Measurements from ENCODE around the gene LAMTOR4. TPM values are rescaled to one million over a fixed set of nuclear protein-coding genes. Genes with fewer than 3 reads are reported as not detected.

Gene LAMTOR4
- total and polyA plus RNA-seq, 2 of the 13 experiments (the other 11 are each of a cell fraction or from before 2014, with no cell fraction given) = 115 to 118 TPM

GRCh38 chr7:100100420-100101015 lies 48.2 kb upstream of the LAMTOR4 start (continued):
- TF ChIP-seq, protein P1, sequence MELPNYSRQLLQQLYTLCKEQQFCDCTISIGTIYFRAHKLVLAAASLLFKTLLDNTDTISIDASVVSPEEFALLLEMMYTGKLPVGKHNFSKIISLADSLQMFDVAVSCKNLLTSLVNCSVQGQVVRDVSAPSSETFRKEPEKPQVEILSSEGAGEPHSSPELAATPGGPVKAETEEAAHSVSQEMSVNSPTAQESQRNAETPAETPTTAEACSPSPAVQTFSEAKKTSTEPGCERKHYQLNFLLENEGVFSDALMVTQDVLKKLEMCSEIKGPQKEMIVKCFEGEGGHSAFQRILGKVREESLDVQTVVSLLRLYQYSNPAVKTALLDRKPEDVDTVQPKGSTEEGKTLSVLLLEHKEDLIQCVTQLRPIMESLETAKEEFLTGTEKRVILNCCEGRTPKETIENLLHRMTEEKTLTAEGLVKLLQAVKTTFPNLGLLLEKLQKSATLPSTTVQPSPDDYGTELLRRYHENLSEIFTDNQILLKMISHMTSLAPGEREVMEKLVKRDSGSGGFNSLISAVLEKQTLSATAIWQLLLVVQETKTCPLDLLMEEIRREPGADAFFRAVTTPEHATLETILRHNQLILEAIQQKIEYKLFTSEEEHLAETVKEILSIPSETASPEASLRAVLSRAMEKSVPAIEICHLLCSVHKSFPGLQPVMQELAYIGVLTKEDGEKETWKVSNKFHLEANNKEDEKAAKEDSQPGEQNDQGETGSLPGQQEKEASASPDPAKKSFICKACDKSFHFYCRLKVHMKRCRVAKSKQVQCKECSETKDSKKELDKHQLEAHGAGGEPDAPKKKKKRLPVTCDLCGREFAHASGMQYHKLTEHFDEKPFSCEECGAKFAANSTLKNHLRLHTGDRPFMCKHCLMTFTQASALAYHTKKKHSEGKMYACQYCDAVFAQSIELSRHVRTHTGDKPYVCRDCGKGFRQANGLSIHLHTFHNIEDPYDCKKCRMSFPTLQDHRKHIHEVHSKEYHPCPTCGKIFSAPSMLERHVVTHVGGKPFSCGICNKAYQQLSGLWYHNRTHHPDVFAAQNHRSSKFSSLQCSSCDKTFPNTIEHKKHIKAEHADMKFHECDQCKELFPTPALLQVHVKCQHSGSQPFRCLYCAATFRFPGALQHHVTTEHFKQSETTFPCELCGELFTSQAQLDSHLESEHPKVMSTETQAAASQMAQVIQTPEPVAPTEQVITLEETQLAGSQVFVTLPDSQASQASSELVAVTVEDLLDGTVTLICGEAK (IDR thresholded peaks at IDR 0.05) = peak; percentile 62
- TF ChIP-seq, protein P1 (CRISPR knock-in tag; IDR thresholded peaks at IDR 0.05) = peak; percentile 84
- no peak for TF ChIP-seq TCF7L2 (IDR thresholded peaks at IDR 0.05; ENCODE audit: low read depth, low read length)
- TF ChIP-seq EP300 (IDR thresholded peaks at IDR 0.05; ENCODE audit: low read depth in 2 of 2, low read length in 2 of 2) = peak in 1 of 2 experiments; percentile 13; a peak in 1 of 4 replicates
- no peak for TF ChIP-seq EP300 (CRISPR knock-in tag; IDR thresholded peaks at IDR 0.05; ENCODE audit: borderline replicate concordance)
- peak; percentile 71 for TF ChIP-seq FOXA1 (IDR thresholded peaks at IDR 0.05)
- peak; percentile 99 for TF ChIP-seq FOXA1 (CRISPR knock-in tag; IDR thresholded peaks at IDR 0.05)
- TF ChIP-seq POGZ (CRISPR knock-in tag; IDR thresholded peaks at IDR 0.05) = peak; percentile 83
- TF ChIP-seq SNAPC2 (CRISPR knock-in tag; IDR thresholded peaks at IDR 0.05) = 0 out of 2 replicates have a peak, but pooled peaks have one; percentile 17
- TF ChIP-seq ZNF142 (CRISPR knock-in tag; IDR thresholded peaks at IDR 0.05) = no peak
- TF ChIP-seq ZNF138 (CRISPR knock-in tag; IDR thresholded peaks at IDR 0.05; ENCODE audit: low read depth) = no peak; the same call in 1 of the 2 replicates
- TF ChIP-seq HNRNPK (IDR thresholded peaks at IDR 0.05; ENCODE audit: low read depth, low read length, poor library complexity, severe bottlenecking) = peak; percentile 56
- peak; percentile 81 for TF ChIP-seq KDM5A (IDR thresholded peaks at IDR 0.05; ENCODE audit: borderline replicate concordance, low read length)
- TF ChIP-seq MTF2 (CRISPR knock-in tag; IDR thresholded peaks at IDR 0.05; ENCODE audit: borderline replicate concordance) = no peak
- peak; percentile 96 for TF ChIP-seq KDM4B (CRISPR knock-in tag; IDR thresholded peaks at IDR 0.05)
- peak; percentile 63 for TF ChIP-seq AKAP8 (CRISPR knock-in tag; IDR thresholded peaks at IDR 0.05)
